Left ventricle myocardium inferior (tissue), 1 donor: ENCODE results near the gene CFAP161. TPM values are rescaled to one million over a fixed set of nuclear protein-coding genes. Genes with fewer than 3 reads are reported as not detected.

ENCODE experiments used
- DNase-seq: peaks from one replicate; pipeline ENCODE4 v3.0.0-alpha.2; 2020
- H3K27ac ChIP-seq: fragments of 200-600 bp; replicated peaks from 2 replicates; pipeline ENCODE4 v1.8.0; 2021
- H3K27me3 ChIP-seq: fragments of 200-600 bp; 2 replicates; pipeline ENCODE4 v1.8.0; 2021; ENCODE audit warnings: low read depth
- H3K36me3 ChIP-seq: fragments of 200-600 bp; 2 replicates; pipeline ENCODE4 v1.8.0; 2021
- H3K4me1 ChIP-seq: fragments of 200-600 bp; 2 replicates; pipeline ENCODE4 v1.8.0; 2021
- H3K4me3 ChIP-seq: fragments of 200-600 bp; 2 replicates; pipeline ENCODE4 v1.8.0; 2021; ENCODE audit warnings: mild to moderate bottlenecking, moderate library complexity
- H3K9me3 ChIP-seq: fragments of 200-600 bp; replicated peaks from 2 replicates; pipeline ENCODE4 v1.8.0; 2021
- CTCF ChIP-seq: fragments of 200-600 bp; IDR thresholded peaks from 2 replicates; pipeline ENCODE4 v1.8.0; 2021; ENCODE audit warnings: antibody characterized with exemption, mild to moderate bottlenecking, borderline replicate concordance
- intact Hi-C: fragments of 100-400 bp; cut with micrococcal nuclease; formaldehyde crosslinking; loops from one replicate; pipeline ENCODE4 v1.11.0; 2022
- total RNA-seq: library from RNA; stranded (reverse); fragmentation: NEBNext Ultra II Directional; extraction: Animal tissue kit (Norgen Biotek cat#: 25700); gene quantifications from one replicate; pipeline ENCODE4 v1.2.1, GENCODE V29; 2021
- donor health status: DM: no; HTN: yes; CAD: no; lungs with severe emphysema.

CFAP161 gene
- total RNA-seq, 1 donor from 2014 or later = 0.91 TPM

GRCh38 chr15:81171286-81171685 lies 37.2 kb downstream of the CFAP161 start:
- TF ChIP-seq CTCF = no peak
- peaks cover 60% of the 10 kb centered on the region for H3K4me1 ChIP-seq
- intact Hi-C loops = no loop called here

DNA sequence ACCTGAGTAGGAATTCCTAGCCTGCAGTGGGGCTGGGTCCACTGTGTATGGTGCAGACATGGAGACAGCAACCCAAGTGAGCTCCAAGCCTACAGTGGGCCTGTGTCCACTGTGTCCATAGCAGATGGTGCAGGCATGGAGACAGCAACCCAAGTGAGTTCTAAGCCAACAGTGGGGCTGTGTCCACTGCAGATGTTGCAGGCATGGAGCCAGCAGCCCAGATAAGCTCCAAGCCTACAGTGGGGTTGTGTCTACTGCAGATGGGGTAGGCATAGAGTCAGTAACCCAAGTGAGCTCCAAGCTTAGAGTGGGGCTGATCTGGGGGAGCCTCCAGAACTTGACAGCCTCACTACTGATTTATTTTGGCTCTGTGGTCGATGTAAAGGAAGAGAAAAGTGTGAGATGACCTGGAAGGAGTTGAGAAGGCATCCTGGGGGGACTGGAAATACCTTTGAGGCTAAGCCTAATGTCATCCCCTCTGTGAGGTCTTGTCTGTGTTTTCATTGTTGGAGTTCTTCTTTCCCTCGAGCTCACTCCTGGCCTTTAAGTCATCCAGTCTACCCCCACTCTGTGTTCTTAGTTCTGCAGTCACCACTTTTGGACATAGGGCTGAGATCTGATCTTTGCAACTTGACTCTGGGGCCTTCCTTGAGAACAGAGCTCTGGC lies 40.2 kb downstream of the CFAP161 start:
- Histone ChIP-seq H3K4me3 (no peak overlapping the region), H3K4me1 (peaks cover 45% of the 10 kb centered on the region), H3K9me3 (no peaks in the 10 kb centered on the region), H3K27ac (peak overlapping the region; percentile 91), H3K27me3 (peaks cover 8% of the 10 kb centered on the region), H3K36me3 (no peaks in the 10 kb centered on the region)
- intact Hi-C loops = no loop called here
- TF ChIP-seq CTCF = no peak
- peak; percentile 55 for DNase-seq

More at GRCh38 chr15:81171286-81171685, 37.2 kb downstream of the CFAP161 start:
- Histone ChIP-seq H3K9me3 (no peaks in the 10 kb centered on the region), H3K36me3 (no peaks in the 10 kb centered on the region), H3K27me3 (peaks cover 8% of the 10 kb centered on the region), H3K4me3 (no peak overlapping the region), H3K27ac (peak overlapping the region; percentile 91)
- no peak for DNase-seq

GRCh38 chr15:81174792-81175327 lies 40.8 kb downstream of the CFAP161 start:
- Histone ChIP-seq H3K9me3 (no peaks in the 10 kb centered on the region), H3K4me1 (peaks cover 45% of the 10 kb centered on the region), H3K27me3 (peaks cover 8% of the 10 kb centered on the region), H3K27ac (peak overlapping the region; percentile 91), H3K4me3 (no peak overlapping the region), H3K36me3 (no peaks in the 10 kb centered on the region)
- no peak for DNase-seq
- intact Hi-C loops = no loop called here
- TF ChIP-seq CTCF = no peak

- no peak overlapping the region for H3K4me3 ChIP-seq
- H3K9me3 ChIP-seq = no peaks in the 10 kb centered on the region
- H3K4me1 ChIP-seq = peaks cover 39% of the 10 kb centered on the region
- peaks cover 9% of the 10 kb centered on the region for H3K27me3 ChIP-seq
- H3K27ac ChIP-seq = peak overlapping the region; percentile 91
- intact Hi-C loops = no loop called here
- no peak for TF ChIP-seq CTCF
- DNase-seq = no peak
- no peaks in the 10 kb centered on the region for H3K36me3 ChIP-seq
These were observed 41.4 kb downstream of the CFAP161 start for GRCh38 chr15:81175496-81175895.

GRCh38 chr15:81176291-81176893 lies 42.3 kb downstream of the CFAP161 start:
- Histone ChIP-seq H3K27ac (peak overlapping the region; percentile 91), H3K27me3 (peaks cover 17% of the 10 kb centered on the region), H3K36me3 (no peaks in the 10 kb centered on the region), H3K4me1 (peaks cover 35% of the 10 kb centered on the region), H3K9me3 (no peaks in the 10 kb centered on the region), H3K4me3 (no peak overlapping the region)
- intact Hi-C loops = no loop called here
- peak; percentile 45 for TF ChIP-seq CTCF
- peak; percentile 80 for DNase-seq
